ENCODE data around the gene CRABP2. TPM values are rescaled to one million over a fixed set of nuclear protein-coding genes. Genes with fewer than 3 reads are reported as not detected.

The CRABP2 gene
- total and polyA plus RNA-seq, 10 donors, result 1.2 to 13.1 (median 3.7) TPM

GRCh38 chr1:156741481-156741983, 36.1 kb upstream of the CRABP2 start:
- Histone ChIP-seq H3K9me3 (no peaks in the 10 kb centered on the region), H3K4me1 (peaks cover 17 to 78% (median 42%) of the 10 kb centered on the region in 6 donors), H3K36me3 (peaks cover 0 to 63% (median 42%) of the 10 kb centered on the region in 6 donors), H3K27me3 (replicated peaks in 1 of 7) (no peaks in the 10 kb centered on the region), H3K4me3 (peak overlapping the region in 6 of 8 donors; percentile 87 to 92 (median 90)), H3K27ac (peak overlapping the region; percentile 87 to 96 (median 91))
- intact Hi-C loops (cut with DNase I; ENCODE audit: low total_unique reads), result no loop called here
- TF ChIP-seq POLR2A (IDR thresholded peaks at IDR 0.05) (peak in 1 of 3 donors; percentile 42), CTCF (IDR thresholded peaks at IDR 0.05 in 8 of 11, conservative IDR thresholded peaks at IDR 0.05 in 3 of 11) (no peak)
- no peak for DNase-seq
- 29 to 51% (median 35%) methylated on average over 8 of the region's 8 CpGs for WGBS, 5 donors

GRCh38 chr1:156740741-156741480, 35.5 kb upstream of the CRABP2 start, which contains the start of gene MRPL24:
MRPL24 (minus strand) TSS chr1:156741088; CDS start chr1:156738704, 2,384 bp downstream.
- H3K4me3 ChIP-seq, result peak within 1 kb of the TSS; percentile 84 to 92 (median 90)
- intact Hi-C loops (cut with DNase I; ENCODE audit: low total_unique reads), result no loop called here
- H3K36me3 ChIP-seq, result peaks cover 0 to 69% (median 48%) of the 10 kb centered on the region in 6 donors
- DNase-seq, result peak; percentile 98
- TF ChIP-seq CTCF (IDR thresholded peaks at IDR 0.05 in 8 of 11, conservative IDR thresholded peaks at IDR 0.05 in 3 of 11) (peak in 2 of 11 experiments; percentile 12 to 15), POLR2AphosphoS5 (IDR thresholded peaks at IDR 0.05) (peak; percentile 90 to 97 (median 92)), POLR2A (IDR thresholded peaks at IDR 0.05) (peak in 1 of 3 donors; percentile 80)
- no peaks in the 10 kb centered on the region for H3K9me3 ChIP-seq
- 0 to 1% (median 0%) methylated on average over 27 to 38 of the region's 38 CpGs for WGBS, 5 donors
- H3K27ac ChIP-seq, result peak within 1 kb of the TSS; percentile 87 to 96 (median 91)
- no peaks in the 10 kb centered on the region for H3K27me3 ChIP-seq (replicated peaks in 1 of 7)
- H3K4me1 ChIP-seq, result peaks cover 11 to 71% (median 36%) of the 10 kb centered on the region in 6 donors

DNA sequence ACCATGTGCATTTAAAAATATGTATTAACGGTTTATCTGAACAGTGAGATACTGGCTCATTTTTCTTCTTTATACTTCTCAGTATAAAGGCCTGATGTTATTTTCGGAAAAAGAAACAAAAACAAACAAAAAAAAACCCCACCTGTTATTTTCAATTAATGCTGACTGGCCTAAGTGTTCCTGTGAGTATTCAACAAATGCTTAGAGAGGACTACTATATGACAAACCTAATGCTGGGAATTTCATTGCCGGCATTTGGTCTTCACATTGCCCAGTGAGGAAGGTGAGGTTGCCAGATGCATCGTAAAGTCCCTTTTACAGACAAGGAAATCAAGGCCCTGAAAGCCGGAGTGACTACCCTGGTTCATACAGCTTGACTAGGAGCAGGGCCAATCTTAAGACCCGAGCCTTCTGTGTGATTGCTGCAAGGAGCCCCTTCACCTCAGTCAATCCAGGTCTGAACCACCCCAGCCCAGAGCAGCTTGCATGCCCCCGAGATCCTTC, 34.9 kb upstream of the CRABP2 start:
- Histone ChIP-seq H3K4me1 (peaks cover 11 to 65% (median 30%) of the 10 kb centered on the region in 6 donors), H3K27me3 (replicated peaks in 1 of 7) (no peaks in the 10 kb centered on the region), H3K9me3 (no peaks in the 10 kb centered on the region), H3K27ac (peak overlapping the region; percentile 87 to 96 (median 91)), H3K36me3 (peaks cover 0 to 72% (median 50%) of the 10 kb centered on the region in 6 donors), H3K4me3 (peak overlapping the region; percentile 84 to 92 (median 90))
- DNase-seq, result no peak
- TF ChIP-seq CTCF (IDR thresholded peaks at IDR 0.05 in 8 of 11, conservative IDR thresholded peaks at IDR 0.05 in 3 of 11) (no peak), POLR2AphosphoS5 (IDR thresholded peaks at IDR 0.05) (no peak), POLR2A (IDR thresholded peaks at IDR 0.05) (no peak)
- 17 to 33% (median 21%) methylated on average over 7 of the region's 7 CpGs for WGBS, 5 donors
- intact Hi-C loops (cut with DNase I; ENCODE audit: low total_unique reads), result no loop called here

GRCh38 chr1:156738916-156739315, 33.5 kb upstream of the CRABP2 start:
- H3K27ac ChIP-seq, result no peak overlapping the region
- 87 to 96% (median 92%) methylated on average over 2 of the region's 2 CpGs for WGBS, 5 donors
- H3K9me3 ChIP-seq, result no peaks in the 10 kb centered on the region
- no peak overlapping the region for H3K4me3 ChIP-seq
- peaks cover 11 to 51% (median 24%) of the 10 kb centered on the region in 6 donors for H3K4me1 ChIP-seq
- no peak for DNase-seq
- no peaks in the 10 kb centered on the region for H3K27me3 ChIP-seq (replicated peaks in 1 of 7)
- intact Hi-C loops (cut with DNase I; ENCODE audit: low total_unique reads), result no loop called here
- peaks cover 0 to 72% (median 40%) of the 10 kb centered on the region in 6 donors for H3K36me3 ChIP-seq
- TF ChIP-seq CTCF (IDR thresholded peaks at IDR 0.05 in 8 of 11, conservative IDR thresholded peaks at IDR 0.05 in 3 of 11) (no peak), POLR2A (IDR thresholded peaks at IDR 0.05) (no peak), POLR2AphosphoS5 (IDR thresholded peaks at IDR 0.05) (no peak)
